ENCODE results near the gene SLF2. TPM values are rescaled to one million over a fixed set of nuclear protein-coding genes. Genes with fewer than 3 reads are reported as not detected.

Gene SLF2
- total RNA-seq, 2 donors from 2014 or later: 11.5 to 12.3 TPM

DNA sequence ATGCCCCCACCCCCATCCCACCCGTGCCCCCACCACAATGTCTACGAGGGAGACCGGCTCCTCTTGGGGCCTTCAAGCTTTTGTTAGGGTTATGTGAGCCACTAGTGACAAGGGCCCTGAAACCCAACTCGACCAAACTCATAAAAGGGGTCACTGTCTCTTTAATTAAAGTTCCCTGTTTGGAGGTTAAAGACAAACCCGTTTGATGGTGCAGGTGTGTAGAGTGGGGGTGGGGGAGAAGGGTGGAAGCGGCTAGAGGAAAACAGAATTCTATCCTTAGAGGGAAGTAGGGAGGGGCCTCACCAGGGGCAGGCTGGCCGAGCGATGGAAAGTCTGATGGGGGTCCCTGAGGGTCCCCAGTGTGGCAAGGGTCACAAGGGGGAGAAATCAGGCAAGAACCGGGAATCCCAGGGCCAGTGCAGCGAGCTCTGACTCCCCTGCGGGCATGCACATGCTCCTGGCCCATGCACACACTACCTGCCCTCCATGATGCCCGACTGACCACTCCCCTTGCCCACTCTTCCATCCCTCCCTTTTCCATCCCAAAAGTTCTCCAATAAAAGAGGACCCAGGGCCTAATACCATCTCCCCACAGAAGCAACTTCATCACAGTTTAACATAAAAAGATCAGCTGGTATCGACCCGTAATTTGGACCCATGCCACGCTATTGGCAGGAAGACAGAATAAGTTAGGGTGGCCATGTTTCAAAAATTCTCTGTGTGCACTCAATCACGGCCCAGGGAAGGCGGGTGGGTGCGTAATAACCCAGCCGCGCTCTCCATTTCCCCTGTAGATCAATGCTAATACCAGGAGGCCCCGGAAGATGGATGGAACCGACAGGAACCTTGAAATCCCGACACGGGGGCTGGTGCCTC, 35.9 kb upstream of the SLF2 start:
- Histone ChIP-seq H3K9me3 (no peaks in the 10 kb centered on the region), H3K4me3 (no peak overlapping the region), H3K27ac (no peak overlapping the region), H3K4me1 (no peaks in the 10 kb centered on the region), H3K36me3 (no peaks in the 10 kb centered on the region), H3K27me3 (no peaks in the 10 kb centered on the region)
- no peak for DNase-seq (ENCODE audit: low spot score)
- TF ChIP-seq, protein P1, sequence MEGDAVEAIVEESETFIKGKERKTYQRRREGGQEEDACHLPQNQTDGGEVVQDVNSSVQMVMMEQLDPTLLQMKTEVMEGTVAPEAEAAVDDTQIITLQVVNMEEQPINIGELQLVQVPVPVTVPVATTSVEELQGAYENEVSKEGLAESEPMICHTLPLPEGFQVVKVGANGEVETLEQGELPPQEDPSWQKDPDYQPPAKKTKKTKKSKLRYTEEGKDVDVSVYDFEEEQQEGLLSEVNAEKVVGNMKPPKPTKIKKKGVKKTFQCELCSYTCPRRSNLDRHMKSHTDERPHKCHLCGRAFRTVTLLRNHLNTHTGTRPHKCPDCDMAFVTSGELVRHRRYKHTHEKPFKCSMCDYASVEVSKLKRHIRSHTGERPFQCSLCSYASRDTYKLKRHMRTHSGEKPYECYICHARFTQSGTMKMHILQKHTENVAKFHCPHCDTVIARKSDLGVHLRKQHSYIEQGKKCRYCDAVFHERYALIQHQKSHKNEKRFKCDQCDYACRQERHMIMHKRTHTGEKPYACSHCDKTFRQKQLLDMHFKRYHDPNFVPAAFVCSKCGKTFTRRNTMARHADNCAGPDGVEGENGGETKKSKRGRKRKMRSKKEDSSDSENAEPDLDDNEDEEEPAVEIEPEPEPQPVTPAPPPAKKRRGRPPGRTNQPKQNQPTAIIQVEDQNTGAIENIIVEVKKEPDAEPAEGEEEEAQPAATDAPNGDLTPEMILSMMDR (IDR thresholded peaks at IDR 0.05): no peak

DNA sequence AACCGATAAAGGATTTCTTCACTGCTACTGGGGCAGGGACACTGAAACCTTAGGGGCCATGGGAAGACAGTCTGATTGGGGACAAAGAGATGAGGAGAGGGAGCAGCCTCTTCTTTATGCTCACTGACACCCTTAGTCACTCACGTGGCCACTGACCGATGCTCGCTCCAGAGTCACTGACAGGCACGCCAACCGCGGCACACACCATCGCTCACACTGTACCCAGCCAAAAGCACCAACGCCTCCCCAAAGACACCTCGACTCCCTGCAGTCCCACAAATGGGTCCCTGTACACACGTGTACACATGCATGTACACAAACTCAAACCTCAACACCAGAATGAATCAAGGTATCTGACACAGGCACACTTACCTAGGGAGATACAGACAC, 35.3 kb upstream of the SLF2 start:
- Histone ChIP-seq H3K4me1 (peaks cover 0 to 4% of the 10 kb centered on the region in 2 donors), H3K27ac (no peak overlapping the region), H3K9me3 (no peaks in the 10 kb centered on the region), H3K36me3 (no peaks in the 10 kb centered on the region), H3K4me3 (no peak overlapping the region), H3K27me3 (no peaks in the 10 kb centered on the region)
- no peak for DNase-seq (ENCODE audit: low spot score)
- TF ChIP-seq, protein P1 (IDR thresholded peaks at IDR 0.05): no peak

DNA sequence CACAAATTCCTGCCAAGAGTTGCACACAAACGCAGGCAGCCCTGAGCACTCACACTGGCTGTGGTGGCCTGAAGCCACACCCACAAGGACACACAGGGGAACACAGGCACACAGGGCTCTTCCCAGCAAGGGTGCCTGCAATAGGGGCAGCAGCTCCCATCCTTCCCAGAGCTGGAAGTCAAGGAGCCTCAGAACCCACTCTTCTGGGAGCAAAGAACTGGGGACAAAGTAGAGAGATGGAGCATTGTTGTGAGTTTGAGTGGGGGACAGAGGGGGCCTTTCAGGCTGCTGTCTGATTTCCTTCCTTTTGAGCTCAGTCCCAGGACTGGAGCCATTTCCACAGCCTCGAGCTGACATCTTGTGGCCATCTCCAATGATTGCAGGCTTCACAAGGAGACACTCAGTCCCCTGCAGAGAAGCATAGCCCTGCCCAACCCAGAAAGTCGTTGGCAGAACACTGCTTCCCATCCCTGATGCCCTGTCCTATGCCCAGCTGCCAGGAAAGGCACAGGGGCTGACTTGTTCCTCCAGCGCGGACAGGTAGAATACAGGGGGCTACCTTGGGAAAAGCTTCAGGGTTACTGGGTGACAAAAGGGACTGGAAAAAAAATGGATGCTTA, 34.4 kb upstream of the SLF2 start:
- H3K4me3 ChIP-seq: no peak overlapping the region
- peaks cover 0 to 6% of the 10 kb centered on the region in 2 donors for H3K4me1 ChIP-seq
- DNase-seq (ENCODE audit: low spot score): no peak
- TF ChIP-seq, protein P1 (IDR thresholded peaks at IDR 0.05): peak; percentile 44 to 72
- no peaks in the 10 kb centered on the region for H3K9me3 ChIP-seq
- no peak overlapping the region for H3K27ac ChIP-seq
- no peaks in the 10 kb centered on the region for H3K36me3 ChIP-seq
- H3K27me3 ChIP-seq: no peaks in the 10 kb centered on the region

DNA sequence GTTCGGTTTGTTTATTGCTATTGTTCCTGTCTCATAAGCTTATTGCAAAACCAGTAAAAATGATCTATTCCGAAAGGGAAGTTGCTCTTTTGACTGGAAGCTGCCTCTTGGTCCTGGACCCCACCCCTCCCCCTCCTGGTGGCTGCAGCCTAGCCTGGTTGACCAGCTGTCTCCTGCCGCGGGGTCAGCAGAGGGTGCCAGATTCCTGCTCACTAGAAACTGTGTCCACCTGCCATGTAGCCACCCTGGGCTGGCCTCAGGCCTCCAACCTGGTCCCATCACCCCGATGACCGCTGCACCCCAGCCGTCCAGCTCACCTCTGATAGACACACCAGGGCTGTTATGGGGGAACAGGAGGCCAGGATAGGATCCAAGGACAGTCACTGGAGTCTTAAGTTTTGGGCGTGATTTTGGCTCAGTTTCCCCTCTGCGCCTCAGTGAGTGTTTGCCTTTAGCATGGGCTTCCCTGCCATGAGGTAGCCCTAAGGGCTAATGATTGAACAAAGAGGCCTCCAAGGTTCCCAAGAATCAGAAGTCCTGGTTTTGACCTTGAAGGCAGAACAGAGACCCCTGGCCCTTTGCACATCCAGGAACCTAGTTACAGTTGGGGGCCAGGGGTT, 32.9 kb upstream of the SLF2 start:
- Histone ChIP-seq H3K36me3 (no peaks in the 10 kb centered on the region), H3K27me3 (no peaks in the 10 kb centered on the region), H3K27ac (no peak overlapping the region), H3K4me1 (peaks cover 0 to 6% of the 10 kb centered on the region in 2 donors), H3K9me3 (no peaks in the 10 kb centered on the region), H3K4me3 (no peak overlapping the region)
- TF ChIP-seq, protein P1 (IDR thresholded peaks at IDR 0.05): no peak
- DNase-seq (ENCODE audit: low spot score): no peak

DNA sequence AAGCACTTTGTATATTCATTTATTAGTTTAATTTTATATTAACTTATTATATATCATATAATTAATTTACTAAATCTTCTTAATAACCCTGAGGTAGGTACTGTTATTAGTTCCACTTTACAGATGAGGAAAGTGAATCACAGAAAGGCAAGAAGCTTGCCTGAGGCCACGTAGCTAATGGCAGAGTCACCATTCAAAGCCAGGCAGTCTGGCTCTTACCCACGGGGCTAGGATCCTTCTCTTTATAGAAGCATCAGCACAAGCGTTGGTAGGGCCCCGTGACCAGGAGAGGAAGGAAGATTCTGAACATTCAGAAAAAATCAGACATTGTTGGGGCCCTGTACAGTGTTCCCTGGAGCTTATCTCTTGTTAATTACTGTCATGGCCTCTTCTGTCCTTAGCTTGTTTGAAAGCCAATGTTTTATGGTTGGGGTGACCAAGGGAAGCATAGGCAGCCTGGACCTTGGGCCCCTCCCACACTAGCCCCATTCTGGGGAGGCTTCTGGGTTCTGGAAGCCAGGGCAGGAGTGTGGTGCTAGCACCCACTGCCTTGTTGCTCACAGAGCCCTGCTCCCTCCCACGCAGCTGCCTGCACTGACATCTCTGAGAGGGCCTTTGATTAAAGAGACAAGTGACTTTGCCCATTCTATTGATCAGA, 31.1 kb upstream of the SLF2 start:
- Histone ChIP-seq H3K4me3 (no peak overlapping the region), H3K4me1 (peaks cover 0 to 6% of the 10 kb centered on the region in 2 donors), H3K36me3 (no peaks in the 10 kb centered on the region), H3K27me3 (no peaks in the 10 kb centered on the region), H3K27ac (no peak overlapping the region), H3K9me3 (no peaks in the 10 kb centered on the region)
- no peak for DNase-seq (ENCODE audit: low spot score)
- TF ChIP-seq, protein P1 (IDR thresholded peaks at IDR 0.05): no peak
